Psoas muscle (tissue), 8 donors: ENCODE results near the gene SBNO2. TPM values are rescaled to one million over a fixed set of nuclear protein-coding genes. Genes with fewer than 3 reads are reported as not detected.

Experiments used
- ATAC-seq, 4 donors: fragments of 200-7000 bp; cut with Tn5 transposase; one replicate each; pipeline ENCODE4 v1.9.1; 2020; ENCODE audit warnings: moderate library complexity in 3 of 4, mild to moderate bottlenecking in 2 of 4
- DNase-seq, 2 donors: peaks; one replicate each; pipeline ENCODE4 v3.0.0-alpha.2; 2020
- H3K27ac ChIP-seq: fragments of 200-600 bp; one replicate; pipeline ENCODE4 v1.8.0; 2022
- H3K27me3 ChIP-seq, 3 donors: fragments of 200-600 bp in 1 of 3; one replicate each; pipeline versions ENCODE4 v1.6.1 to v1.8.0; 2013 to 2022; ENCODE audit warnings: low read length in 2 of 3, mild to moderate bottlenecking in 2 of 3, moderate library complexity in 1 of 3; ENCODE audit not compliant: insufficient read depth in 3 of 3
- H3K36me3 ChIP-seq, 2 donors: fragments of 200-600 bp in 1 of 2; one replicate each; pipeline versions ENCODE4 v1.6.1 to v1.8.0; 2013 to 2022; ENCODE audit warnings: low read depth in 1 of 2, mild to moderate bottlenecking in 1 of 2, moderate library complexity in 1 of 2; ENCODE audit not compliant: insufficient read depth in 1 of 2
- H3K4me1 ChIP-seq: fragments of 200-600 bp; one replicate; pipeline ENCODE4 v1.8.0; 2022
- H3K4me3 ChIP-seq: fragments of 200-600 bp; one replicate; pipeline ENCODE4 v1.8.0; 2022; ENCODE audit warnings: mild to moderate bottlenecking
- H3K9me3 ChIP-seq: fragments of 200-600 bp; one replicate; pipeline ENCODE4 v1.8.0; 2022
- WGBS, 3 donors: extraction: QIAGEN DNeasy Blood & Tissue Kit; methylation state at CpG; one replicate each; pipeline versions ENCODE4 v1.1.6 to v1.1.7; 2013; 5-methylcytosine and 5-hydroxymethylcytosine counted together
- intact Hi-C, 2 donors: fragments of 100-400 bp; cut with DNase I; formaldehyde crosslinking; loops; one replicate each; pipeline versions ENCODE4 v1.11.0 to v1.14.2; 2022
- polyA plus RNA-seq, 3 donors: library from polyadenylated mRNA; stranded (reverse); fragments of 200-250 nt; gene quantifications; one replicate each; pipeline ENCODE4 v1.2.3, GENCODE V29; 2013
- total RNA-seq, 4 donors: library from RNA; stranded (reverse); fragmentation: NEBNext Ultra II Directional in 2 of 4; extraction: Animal tissue kit (Norgen Biotek cat#: 25700) in 2 of 4; gene quantifications; one replicate each; pipeline versions ENCODE4 v1.2.1 to v1.2.4, GENCODE V29; 2021 to 2023
- TF ChIP-seq, protein P1 (sequence below): fragments of 200-600 bp; IDR thresholded peaks from one replicate; pipeline ENCODE4 v1.8.0; 2022; ENCODE audit warnings: antibody characterized with exemption
- donor health status: healthy with polysubstance abuse.
- donor health status: DM: no; HTN: no; CAD: no; lungs with moderate emphysema.
- donor health status: Bipolar disorder and iron deficiency.
- donor health status: healthy.
- donor health status: DM: yes; HTN: yes; CAD: no.
- donor health status: DM: no; HTN: no; CAD: no.
- donor health status: DM: no; HTN: no; CAD: no.
- donor health status: DM: yes; HTN: yes; CAD: no.

Gene SBNO2
- total and polyA plus RNA-seq, 7 donors = 18.5 to 138 (median 47.2) TPM

DNA sequence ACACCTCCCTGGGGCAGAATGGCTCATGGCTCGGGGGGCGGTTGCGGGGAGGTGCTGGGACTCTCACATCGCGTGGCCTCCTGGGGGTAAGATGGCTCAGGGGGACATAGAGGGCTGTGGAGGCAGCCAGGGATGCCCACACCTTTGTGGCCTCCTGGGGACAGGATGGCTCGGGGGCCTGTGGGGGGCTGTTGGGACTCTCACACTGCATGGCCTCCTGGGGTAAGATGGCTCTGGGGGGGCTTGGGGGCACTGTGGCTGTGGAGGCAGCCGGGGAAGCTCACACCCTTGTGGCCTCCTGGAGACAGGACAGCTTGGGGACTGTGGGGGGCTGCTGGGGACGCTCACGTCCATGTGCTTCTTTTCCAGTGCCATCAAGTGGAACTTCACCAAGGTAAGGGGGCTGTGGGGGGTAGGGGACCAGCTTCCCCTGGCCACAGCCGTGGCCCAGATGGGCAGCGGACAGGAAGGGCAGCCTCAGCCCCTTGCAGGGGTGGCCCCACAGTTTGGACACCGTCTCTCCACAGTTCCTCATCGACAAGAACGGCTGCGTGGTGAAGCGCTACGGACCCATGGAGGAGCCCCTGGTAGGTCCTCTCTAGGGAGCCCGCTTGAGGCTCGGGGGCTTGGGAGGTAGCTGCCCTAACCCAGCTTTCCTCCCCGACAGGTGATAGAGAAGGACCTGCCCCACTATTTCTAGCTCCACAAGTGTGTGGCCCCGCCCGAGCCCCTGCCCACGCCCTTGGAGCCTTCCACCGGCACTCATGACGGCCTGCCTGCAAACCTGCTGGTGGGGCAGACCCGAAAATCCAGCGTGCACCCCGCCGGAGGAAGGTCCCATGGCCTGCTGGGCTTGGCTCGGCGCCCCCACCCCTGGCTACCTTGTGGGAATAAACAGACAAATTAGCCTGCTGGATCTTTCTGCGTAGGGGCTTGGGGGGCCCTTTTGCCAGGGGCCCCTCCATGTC lies 67.9 kb downstream of the SBNO2 start:
- no peaks in the 10 kb centered on the region for H3K9me3 ChIP-seq
- intact Hi-C loops = no loop called here
- H3K4me1 ChIP-seq = peaks cover 28% of the 10 kb centered on the region
- TF ChIP-seq, protein P1, sequence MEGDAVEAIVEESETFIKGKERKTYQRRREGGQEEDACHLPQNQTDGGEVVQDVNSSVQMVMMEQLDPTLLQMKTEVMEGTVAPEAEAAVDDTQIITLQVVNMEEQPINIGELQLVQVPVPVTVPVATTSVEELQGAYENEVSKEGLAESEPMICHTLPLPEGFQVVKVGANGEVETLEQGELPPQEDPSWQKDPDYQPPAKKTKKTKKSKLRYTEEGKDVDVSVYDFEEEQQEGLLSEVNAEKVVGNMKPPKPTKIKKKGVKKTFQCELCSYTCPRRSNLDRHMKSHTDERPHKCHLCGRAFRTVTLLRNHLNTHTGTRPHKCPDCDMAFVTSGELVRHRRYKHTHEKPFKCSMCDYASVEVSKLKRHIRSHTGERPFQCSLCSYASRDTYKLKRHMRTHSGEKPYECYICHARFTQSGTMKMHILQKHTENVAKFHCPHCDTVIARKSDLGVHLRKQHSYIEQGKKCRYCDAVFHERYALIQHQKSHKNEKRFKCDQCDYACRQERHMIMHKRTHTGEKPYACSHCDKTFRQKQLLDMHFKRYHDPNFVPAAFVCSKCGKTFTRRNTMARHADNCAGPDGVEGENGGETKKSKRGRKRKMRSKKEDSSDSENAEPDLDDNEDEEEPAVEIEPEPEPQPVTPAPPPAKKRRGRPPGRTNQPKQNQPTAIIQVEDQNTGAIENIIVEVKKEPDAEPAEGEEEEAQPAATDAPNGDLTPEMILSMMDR = no peak
- WGBS, 3 donors = 90 to 93% (median 92%) methylated on average over 30 to 32 of the region's 32 CpGs
- H3K27me3 ChIP-seq = no peaks in the 10 kb centered on the region
- H3K4me3 ChIP-seq = peak overlapping the region; percentile 88
- H3K36me3 ChIP-seq = peaks cover 12 to 47% of the 10 kb centered on the region in 2 donors
- ATAC-seq (no peak), DNase-seq (no peak)
- H3K27ac ChIP-seq = no peak overlapping the region

DNA sequence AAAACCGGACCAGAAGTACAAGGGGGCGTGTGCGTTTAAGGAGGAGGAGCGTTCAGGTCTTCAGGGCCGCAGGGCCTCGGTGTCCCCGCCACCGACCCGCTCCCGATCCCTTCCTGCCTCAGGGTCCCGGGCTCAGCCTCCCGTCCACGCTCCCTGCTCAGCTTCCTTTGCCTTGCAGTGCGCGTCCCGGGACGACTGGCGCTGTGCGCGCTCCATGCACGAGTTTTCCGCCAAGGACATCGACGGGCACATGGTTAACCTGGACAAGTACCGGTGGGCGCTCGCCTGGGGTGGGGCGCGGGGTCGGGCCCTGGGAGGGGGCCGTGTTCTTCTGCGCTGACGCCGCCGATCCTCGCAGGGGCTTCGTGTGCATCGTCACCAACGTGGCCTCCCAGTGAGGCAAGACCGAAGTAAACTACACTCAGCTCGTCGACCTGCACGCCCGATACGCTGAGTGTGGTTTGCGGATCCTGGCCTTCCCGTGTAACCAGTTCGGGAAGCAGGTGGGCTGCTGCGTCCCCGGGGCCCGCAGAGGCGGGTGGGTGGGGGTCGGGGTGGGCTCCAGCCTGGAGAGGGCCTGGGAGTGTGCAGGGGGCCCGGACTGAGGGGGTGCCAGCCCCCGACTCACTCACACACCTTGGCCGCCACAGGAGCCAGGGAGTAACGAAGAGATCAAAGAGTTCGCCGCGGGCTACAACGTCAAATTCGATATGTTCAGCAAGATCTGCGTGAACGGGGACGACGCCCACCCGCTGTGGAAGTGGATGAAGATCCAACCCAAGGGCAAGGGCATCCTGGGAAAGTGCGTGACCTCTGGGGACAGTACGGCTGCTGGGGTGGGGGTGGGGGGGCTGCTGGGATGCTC lies 68.8 kb downstream of the SBNO2 start:
- DNase-seq = no peak
- Histone ChIP-seq H3K27me3 (no peaks in the 10 kb centered on the region), H3K4me3 (peak overlapping the region; percentile 88), H3K9me3 (no peaks in the 10 kb centered on the region), H3K27ac (peak overlapping the region; percentile 97), H3K4me1 (peaks cover 28% of the 10 kb centered on the region), H3K36me3 (peaks cover 12 to 41% of the 10 kb centered on the region in 2 donors)
- no peak for ATAC-seq
- intact Hi-C loops = no loop called here
- TF ChIP-seq, protein P1 = no peak
- WGBS, 3 donors = 24 to 33% (median 27%) methylated on average over 54 to 69 of the region's 69 CpGs

DNA sequence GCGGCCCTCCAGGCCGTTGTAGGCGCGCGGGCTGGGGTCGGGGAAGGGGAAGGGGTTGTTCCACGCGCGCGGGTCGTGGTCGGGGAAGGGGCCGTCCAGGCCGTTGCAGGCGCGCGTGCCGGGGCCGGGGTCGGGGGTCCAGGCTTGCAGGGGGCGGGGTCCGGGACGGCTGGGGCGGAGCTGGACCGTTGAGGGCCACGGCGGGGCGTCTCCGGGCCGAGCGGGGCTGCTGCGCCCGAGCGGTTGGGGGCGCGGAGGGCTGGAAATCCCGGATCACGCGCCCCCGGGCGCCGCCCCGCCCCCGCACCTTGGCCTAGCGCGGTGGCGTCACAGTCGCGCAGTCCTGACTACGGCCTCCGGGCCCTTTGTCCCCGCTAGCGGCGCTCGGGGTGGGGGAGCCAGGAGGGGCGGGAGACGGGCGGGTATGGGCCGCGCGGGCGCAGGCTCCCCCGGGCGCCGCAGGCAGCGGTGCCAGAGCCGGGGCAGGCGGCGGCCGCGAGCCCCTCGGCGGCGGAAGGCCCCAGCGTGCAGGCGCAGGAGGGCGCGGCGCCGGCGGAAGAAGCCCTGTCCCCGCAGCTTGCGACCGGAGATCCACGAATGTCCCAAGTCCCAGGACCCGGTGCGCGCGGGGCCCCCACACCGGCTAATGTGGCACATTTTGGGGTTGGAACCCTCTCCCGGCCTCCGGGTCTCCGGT lies 69.6 kb downstream of the SBNO2 start:
- H3K9me3 ChIP-seq = no peaks in the 10 kb centered on the region
- peak; percentile 83 to 91 for DNase-seq
- peaks cover 12 to 34% of the 10 kb centered on the region in 2 donors for H3K36me3 ChIP-seq
- intact Hi-C loops = no loop called here
- no peaks in the 10 kb centered on the region for H3K27me3 ChIP-seq
- peak overlapping the region; percentile 97 for H3K27ac ChIP-seq
- H3K4me3 ChIP-seq = peak overlapping the region; percentile 88
- ATAC-seq = peak; percentile 34 to 55 (median 47)
- TF ChIP-seq, protein P1 = no peak
- peaks cover 28% of the 10 kb centered on the region for H3K4me1 ChIP-seq
- WGBS, 3 donors = 0 to 1% (median 0%) methylated on average over 34 to 93 of the region's 93 CpGs

DNA sequence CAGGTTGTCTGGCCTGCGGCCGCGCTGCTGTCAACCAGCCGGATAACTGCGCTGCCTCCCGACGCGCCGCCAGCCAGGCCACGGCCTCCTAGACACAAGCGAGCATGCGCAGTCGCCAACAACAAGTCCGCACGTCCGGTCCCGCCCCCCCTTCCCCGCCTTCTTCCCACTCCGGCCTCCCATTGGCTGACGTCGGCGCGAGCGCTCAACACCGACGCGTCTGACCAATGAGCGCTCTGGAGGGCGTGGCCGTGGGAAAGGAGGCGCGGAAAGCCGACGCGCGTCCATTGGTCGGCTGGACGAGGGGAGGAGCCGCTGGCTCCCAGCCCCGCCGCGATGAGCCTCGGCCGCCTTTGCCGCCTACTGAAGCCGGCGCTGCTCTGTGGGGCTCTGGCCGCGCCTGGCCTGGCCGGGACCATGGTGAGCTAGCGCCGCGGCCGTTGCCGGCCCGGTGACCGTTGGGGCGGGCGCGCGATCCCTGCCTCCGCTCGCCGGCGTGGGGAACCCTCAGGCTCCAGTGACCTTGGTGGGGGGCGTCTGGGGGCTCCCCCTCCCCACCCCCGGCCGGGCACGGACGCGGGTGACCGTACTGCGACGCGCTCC lies 70.3 kb downstream of the SBNO2 start, which contains the start of gene GPX4:
TSS of gene GPX4 (plus strand) at position 287 of the 603 bp plus-strand sequence. CDS start at position 337, 50 bp downstream.
- intact Hi-C loops = no loop called here
- TF ChIP-seq, protein P1 = no peak
- Histone ChIP-seq H3K4me3 (peak within 1 kb of the TSS; percentile 88), H3K27ac (peak within 1 kb of the TSS; percentile 97), H3K27me3 (no peaks in the 10 kb centered on the region), H3K9me3 (no peaks in the 10 kb centered on the region), H3K36me3 (peaks cover 8 to 28% of the 10 kb centered on the region in 2 donors), H3K4me1 (peaks cover 28% of the 10 kb centered on the region)
- WGBS, 3 donors = 0% methylated on average over 57 to 75 of the region's 75 CpGs
- DNase-seq (peak; percentile 100), ATAC-seq (peak; percentile 80 to 86 (median 82))
